Esophagus squamous epithelium (tissue), 4 donors: Measurements from ENCODE around the gene OLIG1.

Experiments used
- POLR2A ChIP-seq, 4 donors: fragments of 450-650 bp; IDR thresholded peaks; one replicate each; pipeline ENCODE4 v1.6.1; 2017; ENCODE audit warnings: antibody characterized with exemption in 4 of 4, mild to moderate bottlenecking in 4 of 4, moderate library complexity in 3 of 4
- TF ChIP-seq, protein P1 (sequence below), 6 experiments: fragments of 450-650 bp in 4 of 6; fragments of 200-600 bp in 2 of 6; sonication (generic) in 2 of 6; IDR thresholded peaks; one replicate each; pipeline ENCODE4 v1.5.1; 2016 to 2019; ENCODE audit warnings: antibody characterized with exemption in 6 of 6, mild to moderate bottlenecking in 4 of 6, moderate library complexity in 4 of 6

- TF ChIP-seq, protein P1, sequence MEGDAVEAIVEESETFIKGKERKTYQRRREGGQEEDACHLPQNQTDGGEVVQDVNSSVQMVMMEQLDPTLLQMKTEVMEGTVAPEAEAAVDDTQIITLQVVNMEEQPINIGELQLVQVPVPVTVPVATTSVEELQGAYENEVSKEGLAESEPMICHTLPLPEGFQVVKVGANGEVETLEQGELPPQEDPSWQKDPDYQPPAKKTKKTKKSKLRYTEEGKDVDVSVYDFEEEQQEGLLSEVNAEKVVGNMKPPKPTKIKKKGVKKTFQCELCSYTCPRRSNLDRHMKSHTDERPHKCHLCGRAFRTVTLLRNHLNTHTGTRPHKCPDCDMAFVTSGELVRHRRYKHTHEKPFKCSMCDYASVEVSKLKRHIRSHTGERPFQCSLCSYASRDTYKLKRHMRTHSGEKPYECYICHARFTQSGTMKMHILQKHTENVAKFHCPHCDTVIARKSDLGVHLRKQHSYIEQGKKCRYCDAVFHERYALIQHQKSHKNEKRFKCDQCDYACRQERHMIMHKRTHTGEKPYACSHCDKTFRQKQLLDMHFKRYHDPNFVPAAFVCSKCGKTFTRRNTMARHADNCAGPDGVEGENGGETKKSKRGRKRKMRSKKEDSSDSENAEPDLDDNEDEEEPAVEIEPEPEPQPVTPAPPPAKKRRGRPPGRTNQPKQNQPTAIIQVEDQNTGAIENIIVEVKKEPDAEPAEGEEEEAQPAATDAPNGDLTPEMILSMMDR (IDR thresholded peaks at IDR 0.05), result no peak
- TF ChIP-seq POLR2A (IDR thresholded peaks at IDR 0.05), result no peak
Observed at GRCh38 chr21:33021667-33022066, 48.3 kb upstream of the OLIG1 start.
